AG04450 (cell line): ENCODE measurements around the gene RRP1B. TPM values are rescaled to one million over a fixed set of nuclear protein-coding genes. Genes with fewer than 3 reads are reported as not detected.

Source experiments
- CTCF ChIA-PET: fragments of 300-600, 350-600 bp; formaldehyde crosslinking; extraction: SDS; loops from one replicate; lab custom pipeline; 2022; ENCODE audit warnings: antibody characterized with exemption, inconsistent platforms; lab: Charles Lee
- POLR2A ChIA-PET: fragments of 350-600 bp; formaldehyde crosslinking; extraction: SDS; loops from one replicate; lab custom pipeline; 2021; ENCODE audit warnings: antibody characterized with exemption, inconsistent platforms; lab: Yijun Ruan, JAX
- DNase-seq: peaks from one replicate; pipeline ENCODE4 v3.0.0-alpha.2; 2011; ENCODE audit warnings: low read depth, low spot score
- H3K27ac ChIP-seq: one replicate; pipeline ENCODE4 v1.5.1; 2012; ENCODE audit warnings: low read depth, low read length, control low read depth
- H3K27me3 ChIP-seq: one replicate; pipeline ENCODE4 v1.6.0; 2012; ENCODE audit warnings: low read length; ENCODE audit not compliant: control insufficient read depth, insufficient read depth
- H3K4me3 ChIP-seq: 2 replicates; pipeline ENCODE4 v1.5.1; 2011; ENCODE audit warnings: mild to moderate bottlenecking, low read depth, low read length, control low read depth
- H3K9me3 ChIP-seq: 2 replicates; pipeline ENCODE4 v1.5.1; 2012; ENCODE audit warnings: low read length; ENCODE audit not compliant: control insufficient read depth, insufficient read depth
- CTCF ChIP-seq: IDR thresholded peaks from 2 replicates; pipeline ENCODE4 v1.5.1; 2011; ENCODE audit warnings: low read depth, low read length, control low read depth, inconsistent platforms
- polyA plus RNA-seq: library from polyadenylated mRNA; depleted of rRNA; stranded (reverse); fragments of >200 nt; gene quantifications from 2 replicates; pipeline ENCODE4 v1.2.3, GENCODE V29; 2011

The RRP1B gene
- polyA plus RNA-seq, 1 experiment = 17.4 TPM

- DNase-seq = no peak
Observed at GRCh38 chr21:43687566-43688399, 28.4 kb downstream of the RRP1B start.

GRCh38 chr21:43688906-43689305 is 29.5 kb downstream of the RRP1B start:
- Histone ChIP-seq H3K27me3 (no peaks in the 10 kb centered on the region), H3K4me3 (no peak overlapping the region), H3K9me3 (no peaks in the 10 kb centered on the region), H3K27ac (no peak overlapping the region)
- TF ChIP-seq CTCF = no peak
- no peak for DNase-seq
- CTCF ChIA-PET = no interaction called here
- POLR2A ChIA-PET = no interaction called here

More at GRCh38 chr21:43687566-43688399, 28.4 kb downstream of the RRP1B start:
- no peak for TF ChIP-seq CTCF
- Histone ChIP-seq H3K27me3 (no peaks in the 10 kb centered on the region), H3K9me3 (no peaks in the 10 kb centered on the region), H3K27ac (no peak overlapping the region), H3K4me3 (no peak overlapping the region)
- CTCF ChIA-PET = no interaction called here
- POLR2A ChIA-PET = no interaction called here

GRCh38 chr21:43689556-43690337 is 30.4 kb downstream of the RRP1B start:
- no peak for DNase-seq
- no peak for TF ChIP-seq CTCF
- no peaks in the 10 kb centered on the region for H3K27me3 ChIP-seq
- H3K4me3 ChIP-seq = no peak overlapping the region
- ChIA-PET CTCF (no interaction called here), POLR2A (no interaction called here)
- H3K9me3 ChIP-seq = no peaks in the 10 kb centered on the region
- H3K27ac ChIP-seq = no peak overlapping the region

- CTCF ChIA-PET = no interaction called here
Observed at GRCh38 chr21:43690346-43690745, 31.0 kb downstream of the RRP1B start.

More at GRCh38 chr21:43690346-43690745, 31.0 kb downstream of the RRP1B start:
- no peak overlapping the region for H3K27ac ChIP-seq
- no peak for DNase-seq
- no peak for TF ChIP-seq CTCF
- POLR2A ChIA-PET = no interaction called here
- no peaks in the 10 kb centered on the region for H3K27me3 ChIP-seq
- no peak overlapping the region for H3K4me3 ChIP-seq
- H3K9me3 ChIP-seq = no peaks in the 10 kb centered on the region
